RWPE2 (cell line): ENCODE data around the gene HIVEP2.

Experiments
- ATAC-seq: fragments of 200-7000 bp; cut with Tn5 transposase; 3 replicates; pipeline ENCODE4 v1.9.1; 2021; ENCODE audit warnings: low read depth
- DNase-seq: peaks from one replicate; pipeline ENCODE4 v3.0.0-alpha.2; 2020; ENCODE audit warnings: low spot score
- H3K27ac ChIP-seq: fragments of 450-650 bp; 2 replicates; pipeline ENCODE4 v1.5.1; 2017; ENCODE audit warnings: mild to moderate bottlenecking; ENCODE audit not compliant: poor library complexity, severe bottlenecking
- H3K27me3 ChIP-seq: fragments of 250-450 bp; sonication (Bioruptor Pico); 2 replicates; pipeline ENCODE4 v1.5.1; 2021; ENCODE audit warnings: mild to moderate bottlenecking, moderate library complexity; ENCODE audit not compliant: insufficient read depth, poor library complexity, severe bottlenecking
- H3K36me3 ChIP-seq: fragments of 250-450 bp; sonication (Bioruptor Pico); 2 replicates; pipeline ENCODE4 v1.5.1; 2020; ENCODE audit warnings: low read depth, mild to moderate bottlenecking, moderate library complexity
- H3K4me1 ChIP-seq: fragments of 250-450 bp; sonication (Bioruptor Pico); 2 replicates; pipeline ENCODE4 v1.5.1; 2021; ENCODE audit warnings: mild to moderate bottlenecking, moderate library complexity; ENCODE audit not compliant: insufficient read depth, poor library complexity, severe bottlenecking
- H3K4me3 ChIP-seq: fragments of 250-450 bp; sonication (Bioruptor Pico); 2 replicates; pipeline ENCODE4 v1.5.1; 2021; ENCODE audit warnings: mild to moderate bottlenecking, moderate library complexity; ENCODE audit not compliant: severe bottlenecking
- H3K9me3 ChIP-seq: fragments of 250-450 bp; sonication (Bioruptor Pico); 2 replicates; pipeline ENCODE4 v1.5.1; 2021; ENCODE audit warnings: mild to moderate bottlenecking, moderate library complexity; ENCODE audit not compliant: severe bottlenecking
- CTCF ChIP-seq: fragments of 450-650 bp; IDR thresholded peaks from one replicate; pipeline ENCODE4 v1.5.1; 2017; ENCODE audit warnings: mild to moderate bottlenecking, moderate library complexity; ENCODE audit not compliant: poor library complexity, severe bottlenecking

The HIVEP2 gene

GRCh38 chr6:142756215-142756630 is 188.8 kb downstream of the HIVEP2 start:
- ATAC-seq (peak; percentile 86), DNase-seq (no peak)
- no peak for TF ChIP-seq CTCF
- no peaks in the 10 kb centered on the region for H3K27me3 ChIP-seq
- H3K4me3 ChIP-seq: no peak overlapping the region
- H3K4me1 ChIP-seq: peaks cover 5% of the 10 kb centered on the region
- H3K9me3 ChIP-seq: no peaks in the 10 kb centered on the region
- H3K27ac ChIP-seq: no peak overlapping the region
- H3K36me3 ChIP-seq: peaks cover 51% of the 10 kb centered on the region

GRCh38 chr6:142753196-142753595 is 191.8 kb downstream of the HIVEP2 start:
- Histone ChIP-seq H3K27ac (no peak overlapping the region), H3K4me3 (no peak overlapping the region), H3K4me1 (peaks cover 5% of the 10 kb centered on the region), H3K27me3 (no peaks in the 10 kb centered on the region), H3K36me3 (peaks cover 28% of the 10 kb centered on the region), H3K9me3 (no peaks in the 10 kb centered on the region)
- DNase-seq (no peak), ATAC-seq (no peak)
- TF ChIP-seq CTCF: no peak

GRCh38 chr6:142752348-142752747 is 192.6 kb downstream of the HIVEP2 start:
- Histone ChIP-seq H3K27ac (no peak overlapping the region), H3K9me3 (no peaks in the 10 kb centered on the region), H3K4me1 (peaks cover 5% of the 10 kb centered on the region), H3K4me3 (no peak overlapping the region), H3K27me3 (no peaks in the 10 kb centered on the region), H3K36me3 (peaks cover 22% of the 10 kb centered on the region)
- DNase-seq: no peak
- TF ChIP-seq CTCF: no peak
- ATAC-seq: no peak

- ATAC-seq: no peak
- peaks cover 2% of the 10 kb centered on the region for H3K4me1 ChIP-seq
- no peaks in the 10 kb centered on the region for H3K27me3 ChIP-seq
- no peak for TF ChIP-seq CTCF
- H3K9me3 ChIP-seq: no peaks in the 10 kb centered on the region
- DNase-seq: no peak
- peaks cover 19% of the 10 kb centered on the region for H3K36me3 ChIP-seq
- no peak overlapping the region for H3K27ac ChIP-seq
- H3K4me3 ChIP-seq: no peak overlapping the region
These were observed 193.5 kb downstream of the HIVEP2 start for GRCh38 chr6:142751452-142751851.

- Histone ChIP-seq H3K4me3 (no peak overlapping the region), H3K27me3 (no peaks in the 10 kb centered on the region), H3K9me3 (no peaks in the 10 kb centered on the region), H3K27ac (no peak overlapping the region), H3K4me1 (no peaks in the 10 kb centered on the region), H3K36me3 (peaks cover 19% of the 10 kb centered on the region)
- TF ChIP-seq CTCF: no peak
- ATAC-seq (no peak; the same call in 2 of the 3 replicates), DNase-seq (no peak)
These were observed 194.0 kb downstream of the HIVEP2 start for GRCh38 chr6:142750998-142751397.
